Fibroblast of lung (primary cell): ENCODE measurements around the gene SRD5A3. TPM values are rescaled to one million over a fixed set of nuclear protein-coding genes. Genes with fewer than 3 reads are reported as not detected.

ENCODE experiments used
- DNase-seq, 2 donors: peaks; one replicate each; pipeline versions ENCODE4 v3.0.0 to v3.0.0-alpha.2; 2010; ENCODE audit warnings: low read depth in 2 of 2
- H2AFZ ChIP-seq: 2 replicates; pipeline ENCODE4 v1.5.1; 2012; ENCODE audit warnings: low read length, control low read depth, inconsistent platforms
- H3K27ac ChIP-seq: 2 replicates; pipeline ENCODE4 v1.5.1; 2011; ENCODE audit warnings: low read length, control low read depth; ENCODE audit not compliant: insufficient read depth
- H3K27me3 ChIP-seq: 2 replicates; pipeline ENCODE4 v1.5.1; 2011; ENCODE audit warnings: mild to moderate bottlenecking, low read length; ENCODE audit not compliant: control insufficient read depth, insufficient read depth
- H3K36me3 ChIP-seq: 2 replicates; pipeline ENCODE4 v1.5.1; 2011; ENCODE audit warnings: low read length; ENCODE audit not compliant: control insufficient read depth, insufficient read depth
- H3K4me1 ChIP-seq: 2 replicates; pipeline ENCODE4 v1.5.1; 2011; ENCODE audit warnings: low read length; ENCODE audit not compliant: control insufficient read depth, insufficient read depth; ENCODE audit errors: extremely low read depth
- H3K4me2 ChIP-seq: 2 replicates; pipeline ENCODE4 v1.5.1; 2011; ENCODE audit warnings: low read length, control low read depth; ENCODE audit not compliant: insufficient read depth; ENCODE audit errors: extremely low read depth
- H3K4me3 ChIP-seq, 4 experiments: fragments of 200-600 bp in 1 of 4; sonication (generic) in 1 of 4; replicated peaks in 1 of 4; 2 replicates each; pipeline ENCODE4 v1.5.1; 2011 to 2016; ENCODE audit warnings: low read length in 4 of 4, low read depth in 3 of 4, mild to moderate bottlenecking in 3 of 4, control low read depth in 2 of 4, inconsistent platforms in 1 of 4, mixed read lengths in 1 of 4; ENCODE audit not compliant: insufficient read depth in 1 of 4; ENCODE audit errors: control extremely low read depth in 1 of 4
- H3K79me2 ChIP-seq: 2 replicates; pipeline ENCODE4 v1.5.1; 2012; ENCODE audit warnings: mild to moderate bottlenecking, low read length, inconsistent platforms; ENCODE audit not compliant: control insufficient read depth, insufficient read depth
- H3K9ac ChIP-seq: 2 replicates; pipeline ENCODE4 v1.5.1; 2011; ENCODE audit warnings: mild to moderate bottlenecking, low read length, control low read depth; ENCODE audit not compliant: insufficient read depth
- H3K9me3 ChIP-seq: 2 replicates; pipeline ENCODE4 v1.5.1; 2012; ENCODE audit warnings: low read depth, low read length; ENCODE audit not compliant: control insufficient read depth, insufficient read depth
- H4K20me1 ChIP-seq: 2 replicates; pipeline ENCODE4 v1.5.1; 2011; ENCODE audit warnings: low read length; ENCODE audit not compliant: control insufficient read depth, insufficient read depth; ENCODE audit errors: extremely low read depth
- EZH2 ChIP-seq: IDR thresholded peaks from 2 replicates; pipeline ENCODE4 v1.5.1; 2012; ENCODE audit warnings: low read length, control low read depth, mild to moderate bottlenecking; ENCODE audit errors: missing control alignments
- polyA plus RNA-seq, 2 donors: library from polyadenylated mRNA; depleted of rRNA in 1 of 2; stranded (reverse) in 1 of 2; unstranded in 1 of 2; fragments of >200 nt; gene quantifications; 2 replicates each; pipeline ENCODE4 v1.2.1, GENCODE V29; 2011 to 2012; ENCODE audit warnings: missing spikeins in 1 of 2
- total RNA-seq: library from RNA; depleted of rRNA; stranded (reverse); fragments of >200 nt; gene quantifications from 2 replicates; pipeline ENCODE4 v1.2.1, GENCODE V29; 2014
- TF ChIP-seq, protein P1 (sequence below), 2 donors: IDR thresholded peaks in 1 of 2; conservative IDR thresholded peaks in 1 of 2; 1 replicate in 1 of 2; 2 replicates in 1 of 2; pipeline ENCODE4 v1.5.1; 2011 to 2012; ENCODE audit warnings: low read length in 2 of 2, control low read depth in 1 of 2, inconsistent platforms in 1 of 2, low read depth in 1 of 2, mild to moderate bottlenecking in 1 of 2

The SRD5A3 gene
- total and polyA plus RNA-seq, 2 donors (not counting 1 experiment from before 2014, with no cell fraction given) = 5.0 to 12.3 TPM

DNA sequence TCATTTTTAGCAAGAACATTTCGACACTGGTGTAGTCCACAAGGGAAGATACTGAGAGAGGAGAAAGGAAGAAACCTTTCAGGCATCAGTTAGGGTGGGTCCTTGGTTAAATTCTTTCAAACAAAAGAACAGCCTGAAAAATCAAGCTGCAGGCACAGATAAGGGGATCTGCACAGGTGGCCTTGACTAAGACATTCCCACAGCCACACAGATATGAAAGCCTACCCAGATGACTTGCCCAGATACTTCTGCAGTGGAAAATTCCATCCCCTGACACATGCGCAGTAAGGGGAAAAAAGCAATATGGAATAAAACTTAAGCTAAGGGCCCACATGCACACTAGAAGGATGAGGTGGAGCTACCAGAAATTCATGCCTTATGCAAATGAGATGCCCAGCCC is 40.8 kb downstream of the SRD5A3 start:
- Histone ChIP-seq H3K4me1 (no peaks in the 10 kb centered on the region), H3K27ac (no peak overlapping the region), H3K4me2 (no peak overlapping the region), H3K9ac (no peak overlapping the region), H3K4me3 (no peak overlapping the region), H2AFZ (no peak overlapping the region), H3K79me2 (no peaks in the 10 kb centered on the region), H3K36me3 (no peaks in the 10 kb centered on the region), H3K27me3 (no peaks in the 10 kb centered on the region), H3K9me3 (no peaks in the 10 kb centered on the region), H4K20me1 (no peaks in the 10 kb centered on the region)
- TF ChIP-seq, protein P1, sequence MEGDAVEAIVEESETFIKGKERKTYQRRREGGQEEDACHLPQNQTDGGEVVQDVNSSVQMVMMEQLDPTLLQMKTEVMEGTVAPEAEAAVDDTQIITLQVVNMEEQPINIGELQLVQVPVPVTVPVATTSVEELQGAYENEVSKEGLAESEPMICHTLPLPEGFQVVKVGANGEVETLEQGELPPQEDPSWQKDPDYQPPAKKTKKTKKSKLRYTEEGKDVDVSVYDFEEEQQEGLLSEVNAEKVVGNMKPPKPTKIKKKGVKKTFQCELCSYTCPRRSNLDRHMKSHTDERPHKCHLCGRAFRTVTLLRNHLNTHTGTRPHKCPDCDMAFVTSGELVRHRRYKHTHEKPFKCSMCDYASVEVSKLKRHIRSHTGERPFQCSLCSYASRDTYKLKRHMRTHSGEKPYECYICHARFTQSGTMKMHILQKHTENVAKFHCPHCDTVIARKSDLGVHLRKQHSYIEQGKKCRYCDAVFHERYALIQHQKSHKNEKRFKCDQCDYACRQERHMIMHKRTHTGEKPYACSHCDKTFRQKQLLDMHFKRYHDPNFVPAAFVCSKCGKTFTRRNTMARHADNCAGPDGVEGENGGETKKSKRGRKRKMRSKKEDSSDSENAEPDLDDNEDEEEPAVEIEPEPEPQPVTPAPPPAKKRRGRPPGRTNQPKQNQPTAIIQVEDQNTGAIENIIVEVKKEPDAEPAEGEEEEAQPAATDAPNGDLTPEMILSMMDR (conservative IDR thresholded peaks at IDR 0.05 in 1 of 2, IDR thresholded peaks at IDR 0.05 in 1 of 2; ENCODE audit: low read depth in 1 of 2, low read length in 2 of 2) = no peak
- TF ChIP-seq EZH2 = no peak
- DNase-seq = no peak

- Histone ChIP-seq H3K4me1 (peaks cover 5% of the 10 kb centered on the region), H4K20me1 (peaks cover 2% of the 10 kb centered on the region), H3K27ac (no peak overlapping the region), H3K79me2 (peaks cover 30% of the 10 kb centered on the region), H2AFZ (no peak overlapping the region), H3K27me3 (no peaks in the 10 kb centered on the region), H3K4me3 (no peak overlapping the region), H3K4me2 (no peak overlapping the region), H3K36me3 (peaks cover 4% of the 10 kb centered on the region), H3K9me3 (no peaks in the 10 kb centered on the region), H3K9ac (no peak overlapping the region)
- DNase-seq = peak; percentile 29 to 59
- TF ChIP-seq, protein P1 (conservative IDR thresholded peaks at IDR 0.05 in 1 of 2, IDR thresholded peaks at IDR 0.05 in 1 of 2; ENCODE audit: low read depth in 1 of 2, low read length in 2 of 2) = no peak
- no peak for TF ChIP-seq EZH2
Measured at GRCh38 chr4:55393461-55394320, 47.6 kb downstream of the SRD5A3 start.

GRCh38 chr4:55395218-55395528 is 49.1 kb downstream of the SRD5A3 start:
- Histone ChIP-seq H4K20me1 (peaks cover 2% of the 10 kb centered on the region), H3K27me3 (no peaks in the 10 kb centered on the region), H3K36me3 (peaks cover 6% of the 10 kb centered on the region), H3K79me2 (peaks cover 43% of the 10 kb centered on the region), H3K4me3 (peak overlapping the region; percentile 60 to 95 (median 76)), H3K4me1 (peaks cover 8% of the 10 kb centered on the region), H3K4me2 (peak overlapping the region; percentile 89), H2AFZ (peak overlapping the region; percentile 28), H3K9ac (peak overlapping the region; percentile 98), H3K9me3 (no peaks in the 10 kb centered on the region), H3K27ac (peak overlapping the region; percentile 96)
- no peak for DNase-seq
- TF ChIP-seq, protein P1 (conservative IDR thresholded peaks at IDR 0.05 in 1 of 2, IDR thresholded peaks at IDR 0.05 in 1 of 2; ENCODE audit: low read depth in 1 of 2, low read length in 2 of 2) = peak; percentile 18 to 19
- no peak for TF ChIP-seq EZH2
